Karpas-422 (cell line): ENCODE measurements around the gene EIF4G3. TPM values are rescaled to one million over a fixed set of nuclear protein-coding genes. Genes with fewer than 3 reads are reported as not detected.

Experiments used
- DNase-seq: peaks from one replicate; pipeline ENCODE4 v3.0.0-alpha.2; 2015
- H2AFZ ChIP-seq: fragments of 200-600 bp; sonication (generic); 2 replicates; pipeline ENCODE4 v1.6.1; 2014; ENCODE audit warnings: antibody characterized with exemption, low read length, mixed read lengths
- H3K27ac ChIP-seq: fragments of 200-600 bp; sonication (generic); 2 replicates; pipeline ENCODE4 v1.5.1; 2014; ENCODE audit warnings: mild to moderate bottlenecking, low read length, moderate library complexity
- H3K27me3 ChIP-seq: fragments of 200-600 bp; sonication (generic); 2 replicates; pipeline ENCODE4 v1.6.1; 2014; ENCODE audit warnings: low read length, mixed read lengths
- H3K36me3 ChIP-seq: fragments of 200-600 bp; sonication (generic); 2 replicates; pipeline ENCODE4 v1.6.1; 2014; ENCODE audit warnings: low read length, mixed read lengths; ENCODE audit not compliant: insufficient read depth
- H3K4me1 ChIP-seq: fragments of 200-600 bp; sonication (generic); 2 replicates; pipeline ENCODE4 v1.6.1; 2014; ENCODE audit warnings: mild to moderate bottlenecking, low read length, mixed read lengths
- H3K4me2 ChIP-seq: fragments of 200-600 bp; sonication (generic); 2 replicates; pipeline ENCODE4 v1.6.1; 2014; ENCODE audit warnings: low read length, low read depth, mild to moderate bottlenecking; ENCODE audit not compliant: poor library complexity, severe bottlenecking
- H3K4me3 ChIP-seq: fragments of 200-600 bp; sonication (generic); 2 replicates; pipeline ENCODE4 v1.5.1; 2014; ENCODE audit warnings: mild to moderate bottlenecking, antibody characterized with exemption, low read length, mixed read lengths
- H3K79me2 ChIP-seq: fragments of 200-600 bp; sonication (generic); 2 replicates; pipeline ENCODE4 v1.6.1; 2014; ENCODE audit warnings: mild to moderate bottlenecking, low read length, mixed read lengths
- H3K9ac ChIP-seq: fragments of 200-600 bp; sonication (generic); 2 replicates; pipeline ENCODE4 v1.6.0; 2014; ENCODE audit warnings: low read length
- H3K9me2 ChIP-seq: fragments of 200-600 bp; sonication (generic), shearing (Covaris generic); replicated peaks from 2 replicates; pipeline ENCODE4 v1.6.0; 2014; ENCODE audit warnings: mild to moderate bottlenecking, low read length, moderate library complexity; ENCODE audit not compliant: insufficient read depth
- H3K9me3 ChIP-seq: fragments of 300-700, 200-600 bp; sonication (generic); 2 replicates; pipeline ENCODE4 v1.6.1; 2014; ENCODE audit warnings: low read length, mixed read lengths
- H4K20me1 ChIP-seq: fragments of 200-600 bp; sonication (generic); 2 replicates; pipeline ENCODE4 v1.6.1; 2014; ENCODE audit warnings: mild to moderate bottlenecking, antibody characterized with exemption, low read length, low read depth; ENCODE audit not compliant: insufficient read depth
- total RNA-seq: library from RNA; depleted of rRNA; stranded (reverse); fragments of >200 nt; shearing (Covaris generic); gene quantifications from 2 replicates; pipeline ENCODE4 v1.2.3, GENCODE V29; 2014; ENCODE audit warnings: low replicate concordance

Gene EIF4G3
- total RNA-seq, 1 experiment from 2014 or later = 139 TPM

- Histone ChIP-seq H3K4me1 (peaks cover 7% of the 10 kb centered on the region), H2AFZ (no peak overlapping the region), H3K36me3 (peaks cover 26% of the 10 kb centered on the region), H3K9me3 (no peaks in the 10 kb centered on the region), H4K20me1 (no peaks in the 10 kb centered on the region), H3K79me2 (peaks cover 80% of the 10 kb centered on the region), H3K4me2 (no peak overlapping the region), H3K27ac (peak overlapping the region; percentile 35; the same call in 1 of the 2 replicates), H3K9ac (no peak overlapping the region), H3K4me3 (no peak overlapping the region), H3K27me3 (no peaks in the 10 kb centered on the region), H3K9me2 (no peaks in the 10 kb centered on the region)
- DNase-seq = no peak
Observed at GRCh38 chr1:21022279-21023040, 154.2 kb downstream of the EIF4G3 start.

DNA sequence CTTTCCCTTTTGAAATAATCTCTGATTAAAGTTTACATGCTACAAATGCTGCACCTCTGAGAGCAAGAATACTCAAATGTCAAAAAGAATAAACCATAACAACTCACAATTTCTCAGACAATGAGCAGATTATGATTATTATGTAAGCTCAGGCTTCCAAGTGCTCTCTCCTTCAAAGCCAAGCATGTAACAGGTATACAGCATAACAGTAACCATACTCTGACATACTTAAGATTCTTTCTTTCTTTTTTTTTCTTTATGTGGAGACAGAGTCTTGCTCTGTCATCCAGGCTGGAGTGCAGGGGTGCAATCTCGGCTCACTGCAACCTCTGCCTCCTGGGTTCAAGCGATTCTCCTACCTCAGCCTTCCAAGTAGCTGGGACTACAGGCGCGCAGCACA is 155.4 kb downstream of the EIF4G3 start:
- no peaks in the 10 kb centered on the region for H3K9me3 ChIP-seq
- H3K79me2 ChIP-seq = peaks cover 79% of the 10 kb centered on the region
- no peak overlapping the region for H3K27ac ChIP-seq
- no peak overlapping the region for H3K4me3 ChIP-seq
- H3K9me2 ChIP-seq = no peaks in the 10 kb centered on the region
- H3K36me3 ChIP-seq = peaks cover 26% of the 10 kb centered on the region
- no peak overlapping the region for H3K9ac ChIP-seq
- H2AFZ ChIP-seq = no peak overlapping the region
- H4K20me1 ChIP-seq = no peaks in the 10 kb centered on the region
- no peak for DNase-seq
- no peaks in the 10 kb centered on the region for H3K27me3 ChIP-seq
- peaks cover 7% of the 10 kb centered on the region for H3K4me1 ChIP-seq
- H3K4me2 ChIP-seq = no peak overlapping the region

DNA sequence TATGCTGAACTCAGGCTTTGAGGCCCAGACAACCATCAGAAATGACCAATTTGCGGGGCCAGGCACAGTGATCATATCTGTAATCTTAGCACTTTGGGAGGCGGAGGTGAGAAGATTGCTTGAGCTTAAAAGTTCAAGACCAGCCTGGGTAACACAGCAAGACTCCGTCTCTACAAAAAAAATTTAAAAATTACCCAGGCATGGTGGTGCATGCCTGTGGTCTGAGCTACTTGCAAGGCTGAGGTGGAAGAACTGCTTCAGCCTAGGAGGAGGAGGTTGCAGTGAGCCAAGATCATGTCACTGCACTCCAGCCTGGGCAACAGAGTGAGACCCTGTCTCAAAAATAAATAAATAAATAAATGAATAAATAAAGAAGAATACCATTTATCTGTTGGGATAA is 156.5 kb downstream of the EIF4G3 start:
- no peaks in the 10 kb centered on the region for H3K9me2 ChIP-seq
- DNase-seq = no peak
- no peaks in the 10 kb centered on the region for H4K20me1 ChIP-seq
- no peak overlapping the region for H3K27ac ChIP-seq
- H3K9me3 ChIP-seq = no peaks in the 10 kb centered on the region
- peaks cover 15% of the 10 kb centered on the region for H3K36me3 ChIP-seq
- H3K79me2 ChIP-seq = peaks cover 79% of the 10 kb centered on the region
- H2AFZ ChIP-seq = no peak overlapping the region
- H3K9ac ChIP-seq = no peak overlapping the region
- peaks cover 7% of the 10 kb centered on the region for H3K4me1 ChIP-seq
- no peaks in the 10 kb centered on the region for H3K27me3 ChIP-seq
- H3K4me2 ChIP-seq = no peak overlapping the region
- no peak overlapping the region for H3K4me3 ChIP-seq

GRCh38 chr1:21018673-21019072 is 158.0 kb downstream of the EIF4G3 start:
- Histone ChIP-seq H3K36me3 (peaks cover 12% of the 10 kb centered on the region; the same call in 1 of the 2 replicates), H3K9me3 (no peaks in the 10 kb centered on the region), H2AFZ (no peak overlapping the region), H3K27me3 (no peaks in the 10 kb centered on the region), H3K4me1 (peaks cover 7% of the 10 kb centered on the region), H3K9me2 (no peaks in the 10 kb centered on the region), H3K4me2 (no peak overlapping the region), H4K20me1 (no peaks in the 10 kb centered on the region), H3K4me3 (no peak overlapping the region), H3K79me2 (peaks cover 90% of the 10 kb centered on the region), H3K9ac (no peak overlapping the region), H3K27ac (no peak overlapping the region)
- no peak for DNase-seq

DNA sequence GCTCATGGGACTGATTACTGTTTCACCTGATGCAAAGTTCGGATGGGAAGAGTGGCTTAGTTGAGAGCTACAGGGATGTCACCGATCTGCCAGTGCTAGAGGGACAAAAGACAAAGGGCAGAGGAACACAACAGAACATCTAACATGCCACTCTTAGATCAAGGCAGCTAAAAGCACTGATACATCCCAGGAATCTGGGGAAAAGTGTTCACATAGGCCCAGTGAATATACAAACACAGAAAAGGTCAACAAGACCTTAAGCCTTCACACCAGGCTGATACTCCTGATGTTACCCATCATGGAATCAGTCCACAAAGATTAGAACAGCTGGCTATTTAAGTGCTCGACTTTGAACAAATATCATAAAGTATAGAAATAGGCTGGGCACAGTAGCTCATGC is 163.2 kb downstream of the EIF4G3 start:
- Histone ChIP-seq H3K4me1 (peaks cover 6% of the 10 kb centered on the region), H3K9me2 (no peaks in the 10 kb centered on the region), H3K9ac (no peak overlapping the region), H3K4me2 (no peak overlapping the region), H3K27ac (no peak overlapping the region), H3K4me3 (no peak overlapping the region), H3K27me3 (no peaks in the 10 kb centered on the region), H4K20me1 (no peaks in the 10 kb centered on the region), H2AFZ (no peak overlapping the region), H3K9me3 (no peaks in the 10 kb centered on the region), H3K36me3 (0 out of 2 replicates have a peak, but pooled peaks cover 1% of the 10 kb centered on the region), H3K79me2 (peaks cover 97% of the 10 kb centered on the region)
- no peak for DNase-seq

DNA sequence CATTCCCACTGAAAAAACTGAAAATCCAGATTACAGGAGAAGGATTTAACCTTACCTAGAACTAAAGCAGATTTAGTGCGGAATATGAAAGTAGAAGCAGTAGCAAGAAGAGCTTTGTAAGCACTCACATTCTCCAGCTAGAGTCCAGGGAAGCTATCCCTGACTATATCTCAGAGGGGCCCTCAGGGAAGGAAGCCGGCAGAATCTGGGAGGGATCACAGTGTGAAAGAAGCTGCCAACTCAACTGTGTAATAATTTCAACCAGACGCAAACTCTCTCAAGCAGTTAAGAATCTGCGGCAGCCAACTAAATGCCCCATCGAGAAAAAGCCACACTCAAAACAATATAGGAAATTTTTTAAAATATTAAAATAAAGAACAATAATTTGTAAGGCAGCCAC is 163.8 kb downstream of the EIF4G3 start:
- Histone ChIP-seq H3K36me3 (no peaks in the 10 kb centered on the region), H3K9me3 (no peaks in the 10 kb centered on the region), H2AFZ (no peak overlapping the region), H3K4me1 (peaks cover 6% of the 10 kb centered on the region), H3K27ac (no peak overlapping the region), H3K9me2 (no peaks in the 10 kb centered on the region), H3K4me3 (no peak overlapping the region), H3K9ac (no peak overlapping the region), H3K4me2 (no peak overlapping the region), H4K20me1 (no peaks in the 10 kb centered on the region), H3K79me2 (peaks cover 96% of the 10 kb centered on the region), H3K27me3 (no peaks in the 10 kb centered on the region)
- no peak for DNase-seq

GRCh38 chr1:21007876-21008275 is 168.8 kb downstream of the EIF4G3 start:
- no peak for DNase-seq
- Histone ChIP-seq H3K9ac (no peak overlapping the region), H3K9me2 (no peaks in the 10 kb centered on the region), H4K20me1 (no peaks in the 10 kb centered on the region), H3K79me2 (peaks cover 97% of the 10 kb centered on the region), H3K36me3 (no peaks in the 10 kb centered on the region), H2AFZ (no peak overlapping the region), H3K9me3 (no peaks in the 10 kb centered on the region), H3K4me1 (peaks cover 9% of the 10 kb centered on the region), H3K27me3 (no peaks in the 10 kb centered on the region), H3K4me3 (no peak overlapping the region), H3K27ac (no peak overlapping the region), H3K4me2 (no peak overlapping the region)

DNA sequence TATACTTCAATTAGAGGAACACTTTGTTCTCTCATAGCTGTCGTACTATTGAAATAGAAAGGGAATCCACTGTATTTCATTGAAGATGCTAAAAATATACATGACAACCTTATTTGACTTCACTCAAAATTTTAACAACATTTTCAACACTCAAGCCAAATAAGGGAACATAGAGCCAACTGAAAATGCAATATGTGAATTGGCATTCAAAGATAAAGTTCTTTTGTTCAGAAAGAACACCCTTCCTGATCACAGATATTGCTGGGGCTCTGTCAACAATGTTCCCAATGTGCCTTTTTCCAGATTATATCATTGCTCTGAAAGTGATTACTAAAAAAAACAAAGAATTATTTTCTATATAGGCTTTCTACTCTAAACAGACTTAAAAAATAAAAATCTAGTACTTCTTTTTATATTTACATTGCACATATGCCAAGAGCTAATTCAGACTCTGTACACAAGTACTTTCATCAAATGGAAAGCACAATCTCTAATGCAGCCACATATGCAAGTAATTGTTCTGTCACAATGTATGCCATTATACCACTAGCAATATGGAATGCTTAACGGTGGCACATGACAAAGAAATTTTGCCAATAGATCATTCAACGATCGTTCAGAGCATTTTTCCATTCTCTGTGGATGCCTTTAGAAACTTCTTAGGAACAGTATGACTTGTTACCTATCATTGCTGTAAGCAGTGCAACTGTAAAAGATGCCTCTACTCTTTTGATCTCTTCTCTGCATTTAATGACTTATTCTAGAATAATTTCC is 171.0 kb downstream of the EIF4G3 start:
- Histone ChIP-seq H3K9me2 (no peaks in the 10 kb centered on the region), H4K20me1 (no peaks in the 10 kb centered on the region), H3K4me1 (0 out of 2 replicates have a peak, but pooled peaks cover 3% of the 10 kb centered on the region), H3K4me3 (no peak overlapping the region), H2AFZ (no peak overlapping the region), H3K9ac (no peak overlapping the region), H3K4me2 (no peak overlapping the region), H3K36me3 (no peaks in the 10 kb centered on the region; the same call in 1 of the 2 replicates), H3K79me2 (peaks cover 95% of the 10 kb centered on the region), H3K27me3 (no peaks in the 10 kb centered on the region), H3K27ac (no peak overlapping the region), H3K9me3 (no peaks in the 10 kb centered on the region)
- DNase-seq = no peak
